ENCODE results near the gene GNAT3.

GNAT3 gene

DNA sequence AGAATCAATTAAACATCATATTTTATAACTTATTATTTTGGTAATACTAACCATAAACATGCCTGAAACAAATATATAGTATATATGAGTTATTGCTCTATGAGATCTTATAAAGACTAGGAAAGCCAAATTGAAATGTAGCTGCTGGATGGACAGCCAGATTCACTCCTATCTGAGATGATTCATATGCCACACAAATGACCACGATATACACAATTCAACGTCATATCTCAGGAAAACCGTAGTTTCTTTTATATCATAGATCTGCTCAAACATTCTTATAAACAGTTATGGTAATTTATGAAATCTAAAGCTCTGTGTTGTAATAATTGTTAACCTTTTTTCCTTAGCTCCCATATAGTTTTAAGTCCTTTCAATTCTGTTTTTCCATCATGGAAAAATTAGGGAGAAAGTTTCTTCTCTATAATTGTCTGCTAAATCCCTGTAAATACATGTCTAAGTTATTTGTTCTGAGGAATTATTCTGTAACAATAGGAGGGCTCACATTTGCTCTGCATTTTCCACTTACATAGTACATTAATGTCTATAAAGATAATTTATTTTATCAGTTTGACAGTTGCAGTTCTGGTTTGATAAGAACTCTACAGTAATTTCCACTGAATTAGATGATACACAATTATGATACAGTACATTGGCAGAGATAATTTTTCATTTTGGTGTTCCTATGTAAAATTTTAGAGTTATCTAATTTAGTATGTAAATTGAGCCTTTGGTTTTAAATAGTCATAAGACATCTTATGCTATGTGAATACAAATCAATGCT is 42.7 kb downstream of the GNAT3 start:
- no peak overlapping the region for H3K27ac ChIP-seq
- DNase-seq (ENCODE audit: low read depth, low spot score): no peak

DNA sequence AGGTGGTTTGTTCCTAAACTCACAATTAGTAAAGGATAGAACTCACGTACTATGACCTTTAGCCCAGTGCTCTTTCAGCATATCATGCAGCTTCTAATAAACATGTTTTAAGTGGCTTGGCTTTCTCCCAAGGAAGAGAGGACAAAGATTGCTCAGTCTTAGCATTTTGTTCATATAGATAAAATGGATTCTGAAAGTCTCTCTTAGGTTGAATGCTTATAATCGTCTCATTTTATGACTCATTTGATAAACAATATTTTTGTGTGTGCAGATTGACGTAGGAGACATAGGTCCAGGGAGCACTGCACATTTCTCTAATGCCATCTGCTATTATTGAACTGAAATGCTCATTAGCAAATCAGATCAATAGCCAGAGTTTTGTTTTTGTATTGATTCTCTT is 44.8 kb downstream of the GNAT3 start:
- no peak for DNase-seq (ENCODE audit: low read depth, low spot score)
- no peak overlapping the region for H3K27ac ChIP-seq

- H3K27ac ChIP-seq: no peak overlapping the region
- no peak for DNase-seq (ENCODE audit: low read depth, low spot score)
Measured at GRCh38 chr7:80466636-80467035, 45.2 kb downstream of the GNAT3 start.

- no peak for DNase-seq (ENCODE audit: low read depth, low spot score)
Measured at GRCh38 chr7:80464211-80464610, 47.7 kb downstream of the GNAT3 start.

DNA sequence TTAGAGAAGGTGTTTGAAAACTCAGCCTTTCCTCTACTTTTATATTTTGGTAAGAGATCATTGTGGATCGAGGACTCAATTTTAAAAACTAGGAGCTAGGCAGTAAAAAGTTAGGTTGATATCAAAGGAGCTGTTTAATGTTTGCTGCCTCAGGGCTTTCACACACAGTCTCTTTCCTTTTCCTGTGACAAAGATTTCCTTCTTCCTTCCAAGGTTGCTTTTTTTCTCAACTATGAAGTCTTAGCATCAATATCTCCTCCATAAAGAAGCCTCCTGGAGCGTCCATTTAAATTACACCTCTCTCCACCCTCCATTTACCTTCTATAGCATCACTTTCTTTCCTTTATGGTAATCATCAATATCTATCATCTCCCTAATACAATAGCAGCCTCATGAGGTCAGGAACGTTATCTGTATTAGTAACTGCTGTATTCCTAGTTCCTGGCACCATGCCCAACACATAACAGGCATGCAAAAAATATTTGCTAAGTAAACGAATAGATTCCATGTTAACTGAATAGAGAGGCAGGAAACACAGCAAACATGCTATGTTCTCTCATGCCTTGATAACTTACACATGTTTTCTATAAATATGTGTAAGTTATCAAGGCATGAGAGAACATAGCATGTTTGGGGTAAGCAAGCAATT is 48.5 kb downstream of the GNAT3 start:
- no peak for DNase-seq (ENCODE audit: low read depth, low spot score)

More at GRCh38 chr7:80464211-80464610, 47.7 kb downstream of the GNAT3 start:
- no peak overlapping the region for H3K27ac ChIP-seq

DNA sequence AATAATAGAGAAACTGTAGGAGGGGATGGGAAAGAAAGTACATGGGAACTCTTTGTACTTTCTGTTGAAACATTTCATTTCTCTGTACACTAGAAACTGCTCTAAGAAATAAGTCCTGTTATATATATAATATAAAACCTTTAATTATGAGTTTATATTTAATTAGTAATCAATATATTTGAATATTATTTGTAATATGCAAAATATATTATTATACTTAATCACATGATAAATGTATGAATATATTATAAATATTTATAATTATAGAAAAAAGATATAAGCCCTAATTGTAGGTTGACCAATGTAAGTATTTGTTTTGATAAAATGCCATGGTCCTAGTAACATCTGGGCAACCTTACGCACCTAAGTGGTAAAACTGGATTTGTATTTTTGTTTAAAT is 51.0 kb downstream of the GNAT3 start:
- DNase-seq (ENCODE audit: low read depth, low spot score): no peak
- H3K27ac ChIP-seq: no peak overlapping the region

More for the DNA sequence above, 48.5 kb downstream of the GNAT3 start:
- H3K27ac ChIP-seq: no peak overlapping the region

DNA sequence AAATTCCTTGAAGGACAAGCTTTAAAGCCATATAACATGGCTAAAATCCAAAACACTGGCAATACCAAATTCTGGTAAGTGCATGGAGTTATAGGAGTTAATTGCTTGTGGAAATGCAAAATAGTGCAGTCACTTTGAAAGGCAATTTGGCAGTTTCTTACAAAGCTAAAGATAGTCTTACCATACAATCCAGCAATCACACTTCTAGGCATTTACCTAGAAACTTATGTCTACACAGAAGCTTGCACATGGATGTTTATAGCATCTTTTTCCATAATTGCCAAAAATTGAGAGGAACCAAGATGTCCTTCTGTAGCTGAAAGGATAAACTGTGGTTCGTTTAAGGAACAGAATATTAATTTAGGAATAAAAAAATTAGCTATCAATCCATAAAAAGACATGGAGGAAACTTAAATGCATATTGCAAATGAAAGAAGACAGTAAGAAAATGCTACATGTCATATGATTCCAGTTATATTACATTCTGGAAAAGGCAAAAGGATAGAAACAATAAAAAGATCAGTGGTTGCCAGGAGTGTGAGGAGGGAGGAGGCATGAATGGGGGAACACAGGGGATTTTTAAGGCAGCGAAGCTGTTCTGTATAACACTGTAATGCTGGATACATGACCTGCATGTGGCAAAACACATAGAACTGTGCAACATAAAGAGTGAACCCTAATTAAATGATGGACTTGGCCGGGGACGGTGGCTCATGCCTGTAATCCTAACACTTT is 51.9 kb downstream of the GNAT3 start:
- no peak overlapping the region for H3K27ac ChIP-seq
- no peak for DNase-seq (ENCODE audit: low read depth, low spot score)

- H3K27ac ChIP-seq: no peak overlapping the region
- no peak for DNase-seq (ENCODE audit: low read depth, low spot score)
Measured at GRCh38 chr7:80458822-80459725, 52.8 kb downstream of the GNAT3 start.

DNA sequence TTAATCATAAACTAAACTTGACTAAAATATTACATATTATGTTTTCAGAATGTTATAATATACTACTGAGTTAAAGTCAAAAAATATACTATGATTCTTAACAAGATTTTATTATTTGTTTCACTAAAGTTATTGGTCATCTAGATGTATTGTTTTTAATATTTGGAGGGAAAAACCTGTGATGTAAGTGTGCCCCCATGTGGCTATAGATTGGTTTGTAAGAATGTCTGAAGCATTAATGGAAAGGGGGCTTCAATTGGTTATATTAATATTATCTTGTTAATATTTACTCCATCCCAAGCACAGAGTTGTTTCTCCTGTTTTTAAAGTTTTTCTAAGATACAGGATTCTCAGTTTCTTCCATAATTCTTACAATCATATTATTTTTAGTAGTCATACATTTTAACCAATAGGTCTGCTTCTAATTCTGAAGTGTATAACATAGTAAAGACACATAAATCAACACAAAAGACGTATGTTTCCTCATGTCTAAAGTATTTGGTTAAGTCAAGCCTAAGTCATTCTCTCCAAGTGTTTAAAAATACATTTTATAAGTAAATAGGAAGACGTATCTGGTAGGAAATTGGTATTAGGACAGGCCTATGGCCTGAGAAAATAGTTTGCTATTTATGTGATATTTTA is 58.0 kb downstream of the GNAT3 start:
- no peak for DNase-seq (ENCODE audit: low read depth, low spot score)
- no peak overlapping the region for H3K27ac ChIP-seq

- H3K27ac ChIP-seq: no peak overlapping the region
Measured at GRCh38 chr7:80450621-80451308, 61.1 kb downstream of the GNAT3 start.

GRCh38 chr7:80449836-80450235 is 62.0 kb downstream of the GNAT3 start:
- DNase-seq (ENCODE audit: low read depth, low spot score): no peak

More at GRCh38 chr7:80450621-80451308, 61.1 kb downstream of the GNAT3 start:
- DNase-seq (ENCODE audit: low read depth, low spot score): no peak

DNA sequence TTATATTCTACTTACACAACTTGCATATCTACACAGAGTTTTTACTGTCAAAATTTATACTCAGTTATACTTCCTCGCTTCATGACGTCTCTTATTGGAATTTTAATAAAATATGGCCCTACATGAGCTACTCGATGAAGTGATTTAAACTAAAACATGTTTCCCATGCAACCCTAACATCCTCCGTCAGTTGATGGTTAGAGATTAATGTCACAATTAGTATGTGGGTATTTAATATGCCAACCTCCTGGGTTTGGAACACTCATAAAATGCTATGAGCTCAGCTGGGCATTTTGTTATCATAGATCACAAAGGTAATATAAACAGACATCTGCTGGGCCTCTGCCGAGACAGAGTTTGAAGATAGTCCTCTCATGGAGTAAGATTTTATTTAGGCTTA is 66.5 kb downstream of the GNAT3 start:
- DNase-seq (ENCODE audit: low read depth, low spot score): no peak
- H3K27ac ChIP-seq: no peak overlapping the region

More at GRCh38 chr7:80449836-80450235, 62.0 kb downstream of the GNAT3 start:
- H3K27ac ChIP-seq: no peak overlapping the region

DNA sequence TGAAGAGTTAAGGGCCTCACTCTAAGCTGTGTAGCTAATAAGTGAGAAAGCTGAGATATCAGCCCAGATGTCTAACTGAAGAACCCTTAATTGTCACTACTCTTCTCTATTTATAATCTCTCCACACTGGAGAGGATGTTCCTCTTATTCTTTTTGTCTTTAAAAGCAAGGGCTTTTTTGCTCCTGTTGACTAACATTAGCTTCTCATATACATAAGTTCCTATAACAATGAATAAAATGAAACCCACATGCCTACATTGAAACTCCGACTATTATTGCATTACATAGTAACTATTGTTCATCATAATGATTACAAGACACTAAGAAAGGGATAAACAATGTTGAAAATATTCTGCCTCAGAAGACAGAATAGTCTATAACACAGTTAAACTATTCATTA is 67.1 kb downstream of the GNAT3 start:
- H3K27ac ChIP-seq: no peak overlapping the region
- no peak for DNase-seq (ENCODE audit: low read depth, low spot score)

DNA sequence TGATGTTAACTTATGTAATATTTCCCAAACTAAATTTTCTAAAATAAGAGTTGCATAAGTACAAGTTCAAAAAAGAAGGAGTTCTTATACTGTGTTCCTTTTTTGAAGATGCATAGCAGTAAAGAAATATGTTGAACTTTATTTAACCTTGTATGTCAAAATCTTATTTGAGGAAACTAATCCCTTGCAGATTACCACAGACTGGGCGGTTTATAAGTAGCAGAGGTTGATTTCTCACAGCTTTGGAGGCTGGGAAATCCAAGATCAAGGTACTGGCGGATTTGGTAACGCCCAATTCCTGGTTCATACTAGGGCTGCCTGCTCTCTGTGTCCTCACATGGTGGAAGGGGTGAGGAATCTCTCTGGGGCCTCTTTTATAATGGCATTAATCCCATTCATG is 68.5 kb downstream of the GNAT3 start:
- no peak overlapping the region for H3K27ac ChIP-seq
- DNase-seq (ENCODE audit: low read depth, low spot score): no peak

DNA sequence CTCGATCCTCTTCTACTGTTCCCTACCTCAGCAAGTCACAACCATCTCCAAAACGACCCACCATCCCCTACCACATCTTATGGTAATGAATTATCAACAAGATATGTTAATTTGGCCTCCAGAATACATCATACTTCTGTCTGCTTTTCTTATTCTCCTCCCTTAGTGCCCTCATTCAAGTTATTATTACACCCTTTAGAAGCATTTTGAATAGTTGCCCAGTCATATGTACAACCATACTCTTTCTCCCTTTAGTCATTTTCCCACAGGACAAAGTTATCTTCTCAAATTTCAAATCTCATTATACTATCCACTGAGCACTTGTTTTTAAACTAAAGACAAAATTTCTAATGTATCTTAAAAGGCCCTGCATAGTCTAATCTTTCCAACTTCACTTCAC is 71.0 kb downstream of the GNAT3 start:
- no peak for DNase-seq (ENCODE audit: low read depth, low spot score)
- H3K27ac ChIP-seq: no peak overlapping the region

DNA sequence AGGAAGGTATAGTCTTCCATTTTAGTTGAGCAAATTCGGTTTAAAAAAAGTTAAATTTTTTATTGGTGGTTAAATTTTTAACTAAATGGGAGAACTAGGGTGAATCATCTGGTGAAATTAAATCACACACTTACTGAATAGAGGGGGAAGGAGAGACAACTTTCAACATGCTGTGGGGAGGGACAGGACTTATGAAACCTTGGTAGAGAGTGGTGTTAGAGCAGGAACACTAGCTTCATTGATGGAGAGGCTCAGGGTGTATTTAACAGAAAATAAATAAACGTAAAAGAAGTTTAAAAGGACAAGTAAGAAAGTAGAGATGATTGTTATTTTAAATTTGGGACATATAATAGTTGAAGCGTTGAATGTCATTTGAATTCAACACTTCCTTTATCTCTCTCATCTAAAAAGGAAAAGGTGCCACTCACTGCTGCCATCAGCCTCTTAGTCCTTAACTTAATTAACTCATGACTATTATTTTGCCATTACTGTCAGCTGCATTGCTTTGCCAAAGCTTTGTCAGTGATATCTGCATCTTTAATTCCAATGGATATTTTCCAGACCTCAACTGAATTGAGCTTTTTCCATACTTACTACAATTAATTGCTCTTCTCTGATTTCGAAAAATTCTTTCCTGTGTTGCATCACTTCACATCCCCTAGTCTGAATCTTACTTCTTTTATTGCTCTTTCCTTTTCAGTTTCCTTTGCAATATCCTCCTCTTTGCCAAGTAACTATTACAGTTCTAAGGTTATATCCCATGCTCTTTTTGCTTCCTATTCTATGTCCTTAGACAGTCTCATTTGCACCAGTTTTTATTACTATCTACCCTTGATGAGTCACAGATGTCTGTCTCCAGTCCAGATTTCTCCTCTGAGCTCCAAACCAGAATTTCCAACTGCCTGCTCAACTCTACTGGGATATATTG is 71.7 kb downstream of the GNAT3 start:
- H3K27ac ChIP-seq: no peak overlapping the region
- no peak for DNase-seq (ENCODE audit: low read depth, low spot score)

- H3K27ac ChIP-seq: no peak overlapping the region
- no peak for DNase-seq (ENCODE audit: low read depth, low spot score)
Measured at GRCh38 chr7:80435521-80435920, 76.3 kb downstream of the GNAT3 start.

DNA sequence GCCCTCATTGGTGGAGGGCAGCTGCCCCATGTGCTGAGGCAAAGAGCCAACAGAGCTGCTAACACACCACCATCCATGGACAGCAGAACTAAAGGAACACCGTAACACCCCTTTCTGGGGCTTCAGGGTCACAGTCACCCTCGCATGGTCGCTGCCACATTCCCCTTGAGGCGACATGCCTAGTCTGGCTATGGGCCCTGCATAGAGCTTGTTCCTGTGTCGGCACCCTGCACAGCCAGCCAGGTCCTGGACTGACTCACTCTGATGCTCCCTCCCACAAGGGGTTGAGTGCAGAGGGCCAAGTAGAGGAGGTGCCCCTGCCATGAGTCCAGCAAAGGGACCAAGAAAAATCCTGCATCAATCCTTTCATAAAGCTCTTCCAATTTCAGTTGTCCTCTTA is 77.8 kb downstream of the GNAT3 start:
- no peak for DNase-seq (ENCODE audit: low read depth, low spot score)
- no peak overlapping the region for H3K27ac ChIP-seq

All from epithelial cell of prostate (primary cell).